H9 (cell line): Measurements from ENCODE around the gene A1CF. TPM values are rescaled to one million over a fixed set of nuclear protein-coding genes. Genes with fewer than 3 reads are reported as not detected.

ENCODE experiments used
- DNase-seq: peaks from one replicate; pipeline ENCODE4 v3.0.0-alpha.2; 2017
- H2AFZ ChIP-seq: one replicate; pipeline ENCODE4 v1.6.1; 2013; ENCODE audit warnings: mild to moderate bottlenecking, low read length, control low read depth, moderate library complexity
- H2AK5ac ChIP-seq: 2 replicates; pipeline ENCODE4 v1.6.1; 2013; ENCODE audit warnings: low read length, control low read depth, mixed read lengths; ENCODE audit not compliant: insufficient read length
- H2BK120ac ChIP-seq: one replicate; pipeline ENCODE4 v1.6.1; 2013; ENCODE audit warnings: low read depth, mild to moderate bottlenecking, low read length, control low read depth, inconsistent platforms; ENCODE audit not compliant: poor library complexity, severe bottlenecking
- H2BK12ac ChIP-seq: 2 replicates; pipeline ENCODE4 v1.6.1; 2013; ENCODE audit warnings: low read length, control low read depth, mixed read lengths, low read depth; ENCODE audit not compliant: insufficient read length
- H2BK15ac ChIP-seq: 2 replicates; pipeline ENCODE4 v1.6.1; 2013; ENCODE audit warnings: low read depth, low read length, control low read depth
- H2BK20ac ChIP-seq: one replicate; pipeline ENCODE4 v1.6.1; 2013; ENCODE audit warnings: low read depth, mild to moderate bottlenecking, low read length, control low read depth, inconsistent platforms; ENCODE audit not compliant: poor library complexity, severe bottlenecking
- H2BK5ac ChIP-seq: 2 replicates; pipeline ENCODE4 v1.6.1; 2013; ENCODE audit warnings: low read length, control low read depth, mixed read lengths; ENCODE audit not compliant: insufficient read length
- H3K14ac ChIP-seq: 2 replicates; pipeline ENCODE4 v1.6.1; 2013; ENCODE audit warnings: low read length, control low read depth; ENCODE audit not compliant: insufficient read depth
- H3K18ac ChIP-seq: 2 replicates; pipeline ENCODE4 v1.6.1; 2013; ENCODE audit warnings: low read depth, mild to moderate bottlenecking, mixed read lengths, low read length, control low read depth; ENCODE audit not compliant: insufficient read length
- H3K23ac ChIP-seq: 2 replicates; pipeline ENCODE4 v1.6.1; 2013; ENCODE audit warnings: low read length, control low read depth, mixed read lengths, low read depth; ENCODE audit not compliant: insufficient read length
- H3K23me2 ChIP-seq: 2 replicates; pipeline ENCODE4 v1.6.1; 2013; ENCODE audit warnings: low read depth, mild to moderate bottlenecking, mixed read lengths, low read length, control low read depth; ENCODE audit not compliant: insufficient read length, poor library complexity, severe bottlenecking
- H3K27ac ChIP-seq: 2 replicates; pipeline ENCODE4 v1.5.1; 2013; ENCODE audit warnings: low read length, control low read depth, mixed read lengths, low read depth; ENCODE audit not compliant: insufficient read length
- H3K27me3 ChIP-seq: 2 replicates; pipeline ENCODE4 v1.6.1; 2013; ENCODE audit warnings: low read length, control low read depth, inconsistent platforms; ENCODE audit not compliant: insufficient read depth
- H3K4ac ChIP-seq: 2 replicates; pipeline ENCODE4 v1.6.1; 2013; ENCODE audit warnings: low read depth, mild to moderate bottlenecking, control low read depth, inconsistent platforms, low read length, moderate library complexity
- H3K4me1 ChIP-seq: 2 replicates; pipeline ENCODE4 v1.6.1; 2013; ENCODE audit warnings: low read length, control low read depth, inconsistent platforms; ENCODE audit not compliant: insufficient read depth
- H3K4me2 ChIP-seq: 2 replicates; pipeline ENCODE4 v1.6.1; 2013; ENCODE audit warnings: low read length, control low read depth, mixed read lengths; ENCODE audit not compliant: insufficient read length, insufficient read depth
- H3K56ac ChIP-seq: 2 replicates; pipeline ENCODE4 v1.6.1; 2013; ENCODE audit warnings: low read depth, mild to moderate bottlenecking, mixed read lengths, low read length, control low read depth; ENCODE audit not compliant: insufficient read length
- H3K79me1 ChIP-seq: 2 replicates; pipeline ENCODE4 v1.6.1; 2013; ENCODE audit warnings: low read depth, mild to moderate bottlenecking, moderate library complexity, low read length, control low read depth, inconsistent platforms; ENCODE audit not compliant: insufficient read depth, poor library complexity, severe bottlenecking
- H3K79me2 ChIP-seq: 2 replicates; pipeline ENCODE4 v1.6.1; 2013; ENCODE audit warnings: low read length, control low read depth, inconsistent platforms; ENCODE audit not compliant: insufficient read depth
- H3K9ac ChIP-seq: 2 replicates; pipeline ENCODE4 v1.6.1; 2013; ENCODE audit warnings: low read length, control low read depth, mixed read lengths; ENCODE audit not compliant: insufficient read length; ENCODE audit errors: extremely low read depth
- H3K9me3 ChIP-seq: one replicate; pipeline ENCODE4 v1.6.1; 2013; ENCODE audit warnings: low read depth, low read length, inconsistent platforms; ENCODE audit not compliant: control insufficient read depth
- H3T11ph ChIP-seq: one replicate; pipeline ENCODE4 v1.6.1; 2013; ENCODE audit warnings: mild to moderate bottlenecking, low read length, control low read depth, inconsistent platforms
- H4K20me1 ChIP-seq: one replicate; pipeline ENCODE4 v1.6.1; 2013; ENCODE audit not compliant: control insufficient read depth, insufficient read length, insufficient read depth
- H4K5ac ChIP-seq: 2 replicates; pipeline ENCODE4 v1.6.1; 2013; ENCODE audit warnings: low read depth, mild to moderate bottlenecking, mixed read lengths, low read length, control low read depth; ENCODE audit not compliant: insufficient read length
- H4K8ac ChIP-seq: replicated peaks from 2 replicates; pipeline ENCODE4 v1.6.1; 2013; ENCODE audit warnings: low read length, control low read depth, mixed read lengths, low read depth; ENCODE audit not compliant: insufficient read length
- H4K91ac ChIP-seq: 2 replicates; pipeline ENCODE4 v1.6.1; 2013; ENCODE audit warnings: low read depth, mild to moderate bottlenecking, moderate library complexity, mixed read lengths, low read length, control low read depth; ENCODE audit not compliant: insufficient read length
- H3K27ac Mint-ChIP-seq, 3 experiments: 2 replicates in 2 of 3; 3 replicates in 1 of 3; pipeline ENCODE4 v1.8.0; 2020 to 2021; ENCODE audit warnings: mixed read lengths in 3 of 3, mild to moderate bottlenecking in 1 of 3, moderate library complexity in 1 of 3
- H3K27me3 Mint-ChIP-seq: 2 replicates; pipeline ENCODE4 v1.8.0; 2021; ENCODE audit warnings: low read depth, mild to moderate bottlenecking, moderate library complexity, mixed read lengths
- H3K36me3 Mint-ChIP-seq, 3 experiments: 2 replicates in 2 of 3; 3 replicates in 1 of 3; pipeline ENCODE4 v1.8.0; 2020 to 2021; ENCODE audit warnings: low read depth in 3 of 3, mixed read lengths in 3 of 3; ENCODE audit not compliant: insufficient read depth in 1 of 3
- H3K4me1 Mint-ChIP-seq, 2 experiments: 2 replicates each; pipeline ENCODE4 v1.8.0; 2020; ENCODE audit warnings: mixed read lengths in 2 of 2
- H3K4me3 Mint-ChIP-seq, 2 experiments: 2 replicates in 1 of 2; 3 replicates in 1 of 2; pipeline ENCODE4 v1.8.0; 2020 to 2021; ENCODE audit warnings: mild to moderate bottlenecking in 2 of 2, mixed read lengths in 2 of 2, moderate library complexity in 1 of 2
- H3K9me3 Mint-ChIP-seq, 2 experiments: 2 replicates in 1 of 2; 3 replicates in 1 of 2; pipeline ENCODE4 v1.8.0; 2020; ENCODE audit warnings: mild to moderate bottlenecking in 2 of 2, mixed read lengths in 2 of 2, moderate library complexity in 1 of 2
- CTCF ChIP-seq: fragments of 200-600 bp; sonication (generic); conservative IDR thresholded peaks from 3 replicates; pipeline ENCODE4 v1.8.0; 2021; ENCODE audit warnings: antibody characterized with exemption, mild to moderate bottlenecking
- WGBS: extraction: QIAGEN DNeasy Blood & Tissue Kit; methylation state at CpG from one replicate; pipeline ENCODE4 v1.1.7; 2013; ENCODE audit warnings: missing lambda C conversion rate, low lambda C conversion rate, mixed read lengths; ENCODE audit not compliant: insufficient read length; ENCODE audit errors: extremely low coverage; 5-methylcytosine and 5-hydroxymethylcytosine counted together
- total RNA-seq: library from RNA; stranded (reverse); gene quantifications from 2 replicates; pipeline ENCODE4 v1.2.1, GENCODE V29; 2021

Gene A1CF
- total RNA-seq, 1 experiment from 2014 or later = not detected

- Histone ChIP-seq H3K27ac (no peak overlapping the region), H4K5ac (no peak overlapping the region), H2BK20ac (no peak overlapping the region), H2BK12ac (no peak overlapping the region), H2AK5ac (no peak overlapping the region), H3K79me1 (no peaks in the 10 kb centered on the region), H4K8ac (no peak overlapping the region), H3K4me1 (no peaks in the 10 kb centered on the region), H3K27me3 (no peaks in the 10 kb centered on the region), H3K18ac (no peak overlapping the region), H2BK15ac (no peak overlapping the region), H2BK120ac (no peak overlapping the region), H3K23ac (no peak overlapping the region), H3K4ac (no peak overlapping the region), H3K4me2 (no peak overlapping the region), H3K9me3 (no peaks in the 10 kb centered on the region), H3T11ph (no peak overlapping the region), H2AFZ (no peak overlapping the region), H4K91ac (no peak overlapping the region), H2BK5ac (no peak overlapping the region), H3K56ac (no peak overlapping the region), H3K79me2 (no peaks in the 10 kb centered on the region), H3K23me2 (no peaks in the 10 kb centered on the region), H4K20me1 (no peaks in the 10 kb centered on the region), H3K9ac (no peak overlapping the region), H3K14ac (no peak overlapping the region)
- Mint-ChIP-seq H3K4me1 (peaks cover 3 to 6% of the 10 kb centered on the region in 2 experiments; a peak in 3 of 4 replicates), H3K27ac (no peak overlapping the region), H3K36me3 (peaks cover 0 to 6% (median 0%) of the 10 kb centered on the region in 3 experiments; a peak in 3 of 7 replicates), H3K27me3 (no peaks in the 10 kb centered on the region), H3K4me3 (no peak overlapping the region), H3K9me3 (peaks cover 0 to 5% of the 10 kb centered on the region in 2 experiments; a peak in 2 of 5 replicates)
- no CpG with 5 or more reads among the region's 1 CpG for WGBS
- TF ChIP-seq CTCF = no peak
- no peak for DNase-seq
Observed at GRCh38 chr10:50799595-50799994, 85.8 kb downstream of the A1CF start.
